Measurements from ENCODE around the gene ATP9B.

The ATP9B gene

GRCh38 chr18:79397830-79398761 is 328.9 kb downstream of the ATP9B start:
- Histone ChIP-seq H3K4me2 (ENCODE audit: low read length) (peak overlapping the region; percentile 76), H4K20me1 (ENCODE audit: insufficient read depth, low read length) (peaks cover 34% of the 10 kb centered on the region), H3K9ac (ENCODE audit: low read length) (peak overlapping the region; percentile 86; the same call in 1 of the 2 replicates), H3K79me2 (ENCODE audit: low read length) (peaks cover 58% of the 10 kb centered on the region), H2AFZ (ENCODE audit: low read depth, low read length) (no peak overlapping the region), H3K27ac (ENCODE audit: low read length) (no peak overlapping the region), H3K9me3 (ENCODE audit: insufficient read depth, low read length) (no peaks in the 10 kb centered on the region), H3K27me3 (ENCODE audit: low read depth, low read length) (no peaks in the 10 kb centered on the region), H3K4me1 (ENCODE audit: low read length) (peaks cover 30% of the 10 kb centered on the region), H3K36me3 (replicated peaks; ENCODE audit: low read depth, low read length) (peaks cover 33% of the 10 kb centered on the region), H3K4me3 (ENCODE audit: low read length) (peak overlapping the region; percentile 78)
- TF ChIP-seq CTCF (IDR thresholded peaks at IDR 0.05; ENCODE audit: low read depth, low read length) (no peak), EZH2phosphoT487 (IDR thresholded peaks at IDR 0.05; ENCODE audit: low read depth) (no peak)

- Histone ChIP-seq H3K9me3 (ENCODE audit: insufficient read depth, low read length) (no peaks in the 10 kb centered on the region), H3K36me3 (replicated peaks; ENCODE audit: low read depth, low read length) (peaks cover 36% of the 10 kb centered on the region), H3K79me2 (ENCODE audit: low read length) (peaks cover 71% of the 10 kb centered on the region), H2AFZ (ENCODE audit: low read depth, low read length) (no peak overlapping the region), H3K4me1 (ENCODE audit: low read length) (peaks cover 25% of the 10 kb centered on the region), H3K4me3 (ENCODE audit: low read length) (peak overlapping the region; percentile 79), H3K9ac (ENCODE audit: low read length) (no peak overlapping the region; the same call in 1 of the 2 replicates), H3K27ac (ENCODE audit: low read length) (no peak overlapping the region), H3K4me2 (ENCODE audit: low read length) (peak overlapping the region; percentile 55), H4K20me1 (ENCODE audit: insufficient read depth, low read length) (peaks cover 48% of the 10 kb centered on the region), H3K27me3 (ENCODE audit: low read depth, low read length) (no peaks in the 10 kb centered on the region)
- no peak for TF ChIP-seq EZH2phosphoT487 (IDR thresholded peaks at IDR 0.05; ENCODE audit: low read depth)
- TF ChIP-seq CTCF (IDR thresholded peaks at IDR 0.05; ENCODE audit: low read depth, low read length): no peak
Measured at GRCh38 chr18:79399275-79400081, 330.3 kb downstream of the ATP9B start.

GRCh38 chr18:79400091-79400590 is 330.9 kb downstream of the ATP9B start:
- H4K20me1 ChIP-seq (ENCODE audit: insufficient read depth, low read length): peaks cover 50% of the 10 kb centered on the region
- no peak overlapping the region for H3K27ac ChIP-seq (ENCODE audit: low read length)
- no peaks in the 10 kb centered on the region for H3K27me3 ChIP-seq (ENCODE audit: low read depth, low read length)
- peaks cover 26% of the 10 kb centered on the region for H3K4me1 ChIP-seq (ENCODE audit: low read length)
- no peaks in the 10 kb centered on the region for H3K9me3 ChIP-seq (ENCODE audit: insufficient read depth, low read length)
- H3K36me3 ChIP-seq (replicated peaks; ENCODE audit: low read depth, low read length): peaks cover 36% of the 10 kb centered on the region
- H3K79me2 ChIP-seq (ENCODE audit: low read length): peaks cover 78% of the 10 kb centered on the region
- H3K4me2 ChIP-seq (ENCODE audit: low read length): peak overlapping the region; percentile 66
- peak overlapping the region; percentile 79 for H3K4me3 ChIP-seq (ENCODE audit: low read length)
- TF ChIP-seq CTCF (IDR thresholded peaks at IDR 0.05; ENCODE audit: low read depth, low read length): no peak
- TF ChIP-seq EZH2phosphoT487 (IDR thresholded peaks at IDR 0.05; ENCODE audit: low read depth): no peak
- H3K9ac ChIP-seq (ENCODE audit: low read length): peak overlapping the region; percentile 65
- no peak overlapping the region for H2AFZ ChIP-seq (ENCODE audit: low read depth, low read length)
